Natural killer cell treated with Interleukin-12 subunit alpha and Interleukin-12 subunit beta and Interleukin-15 and Interleukin-18, amount 100 ng/mL, for 72 hours (primary cell): ENCODE measurements around the gene ACTN1. TPM values are rescaled to one million over a fixed set of nuclear protein-coding genes. Genes with fewer than 3 reads are reported as not detected.
"Not testable (repeated sequence)": the region's sequence is repeated elsewhere in the genome, so short reads cannot be mapped to it uniquely, and the experiment has no call there.

Source experiments
- ATAC-seq, 2 donors: fragments of 150-1000 bp; cut with Tn5 transposase in 1 of 2; sonication (Bioruptor Pico), chemical (Tn5 transposase) in 1 of 2; 2 replicates each; pipeline ENCODE4 v1.10.0; 2021
- DNase-seq: peaks from one replicate; pipeline ENCODE4 v3.0.0; 2022; ENCODE audit warnings: low spot score
- H3K27ac Mint-ChIP-seq, 2 donors: 1 replicate in 1 of 2; 2 replicates in 1 of 2; pipeline ENCODE4 v1.8.0; 2022; ENCODE audit warnings: mixed read lengths in 2 of 2, mild to moderate bottlenecking in 1 of 2, moderate library complexity in 1 of 2
- H3K27me3 Mint-ChIP-seq, 2 donors: 1 replicate in 1 of 2; 2 replicates in 1 of 2; pipeline ENCODE4 v1.8.0; 2022; ENCODE audit warnings: mixed read lengths in 2 of 2
- H3K36me3 Mint-ChIP-seq: one replicate; pipeline ENCODE4 v1.8.0; 2022; ENCODE audit warnings: mixed read lengths
- H3K4me1 Mint-ChIP-seq, 2 donors: 1 replicate in 1 of 2; 2 replicates in 1 of 2; pipeline ENCODE4 v1.8.0; 2022; ENCODE audit warnings: low read depth in 2 of 2, mixed read lengths in 2 of 2, mild to moderate bottlenecking in 1 of 2
- H3K4me3 Mint-ChIP-seq: one replicate; pipeline ENCODE4 v1.8.0; 2022; ENCODE audit warnings: mixed read lengths
- H3K9me3 Mint-ChIP-seq: 2 replicates; pipeline ENCODE4 v1.8.0; 2022; ENCODE audit warnings: mixed read lengths
- total RNA-seq, 2 donors: library from RNA; stranded (reverse); gene quantifications; one replicate each; pipeline ENCODE4 v1.2.3, GENCODE V29; 2022

ACTN1 gene
- total RNA-seq, 2 donors from 2014 or later: 40.1 to 124 TPM

DNA sequence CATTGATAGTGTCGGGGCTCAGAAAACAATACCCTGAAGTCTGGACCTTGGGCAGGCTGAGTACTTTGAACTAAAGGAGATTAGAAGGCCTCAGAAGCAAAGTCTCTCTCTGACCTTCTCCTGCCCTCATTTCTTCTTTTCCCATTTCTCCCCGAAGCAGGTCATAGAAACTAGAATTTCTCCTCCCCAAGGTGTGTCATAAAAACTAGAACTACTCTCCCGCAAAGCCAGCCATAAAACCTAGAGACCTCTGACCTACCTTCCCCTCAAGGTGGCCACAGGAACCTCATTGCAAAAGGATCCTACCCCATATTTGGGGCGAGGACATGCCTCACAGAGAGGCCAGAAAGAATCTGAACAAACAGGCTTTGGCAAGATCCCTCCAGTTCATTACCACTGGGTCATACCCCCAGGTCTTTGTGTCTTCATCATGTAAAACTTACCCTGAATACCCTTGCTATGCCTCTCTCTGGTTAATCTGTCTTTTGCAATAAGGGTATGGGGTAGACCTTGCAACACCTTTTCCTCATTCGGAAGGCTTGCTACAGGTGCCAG, 121.5 kb downstream of the ACTN1 start:
- ATAC-seq: no peak
- no peak for DNase-seq
- H3K27me3 Mint-ChIP-seq: no peaks in the 10 kb centered on the region

DNA sequence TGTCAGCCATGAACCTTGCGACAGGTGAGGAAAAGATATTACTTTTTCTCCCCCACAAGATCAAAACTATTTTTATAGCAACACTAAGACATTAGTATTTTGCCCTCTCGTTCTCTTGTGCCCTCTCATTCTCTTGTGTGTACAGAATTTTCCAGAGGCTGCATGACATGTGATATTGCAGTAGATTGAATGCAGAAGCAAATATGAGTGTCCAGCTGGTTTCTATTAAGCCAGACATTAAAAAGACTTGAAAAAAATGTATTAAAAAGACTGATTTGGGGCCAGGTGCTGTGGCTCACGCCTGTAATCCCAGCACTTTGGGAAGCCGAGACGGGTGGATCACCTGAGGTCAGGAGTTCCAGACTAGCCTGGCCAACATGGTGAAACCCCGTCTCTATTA, 122.5 kb downstream of the ACTN1 start:
- Mint-ChIP-seq H3K4me3 (no peak overlapping the region), H3K36me3 (no peaks in the 10 kb centered on the region), H3K4me1 (peaks cover 14 to 18% of the 10 kb centered on the region in 2 donors), H3K27me3 (no peaks in the 10 kb centered on the region), H3K27ac (no peak overlapping the region), H3K9me3 (no peaks in the 10 kb centered on the region)
- ATAC-seq: no peak
- DNase-seq: no peak

More for the DNA sequence above, 121.5 kb downstream of the ACTN1 start:
- Mint-ChIP-seq H3K27ac (no peak overlapping the region), H3K36me3 (no peaks in the 10 kb centered on the region), H3K4me3 (no peak overlapping the region), H3K4me1 (peaks cover 14 to 18% of the 10 kb centered on the region in 2 donors), H3K9me3 (no peaks in the 10 kb centered on the region)

DNA sequence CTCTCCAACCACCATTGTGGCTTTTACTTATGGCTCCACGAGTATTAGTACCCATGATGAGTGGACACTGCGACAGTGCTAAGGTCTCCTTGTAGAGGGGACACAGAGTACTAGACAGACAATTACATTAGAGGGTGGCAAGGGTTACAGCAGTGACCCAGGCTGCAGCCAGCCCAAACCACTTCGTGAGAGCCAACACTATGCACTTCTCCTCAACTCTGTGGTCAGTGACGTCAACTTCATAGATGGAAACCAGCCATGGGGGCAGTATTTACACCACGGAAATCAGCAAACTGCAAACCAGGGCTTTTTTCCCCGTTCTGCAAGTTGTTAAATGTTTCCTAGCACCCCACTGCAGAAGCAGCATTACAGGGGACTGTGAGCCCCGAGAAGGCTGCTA, 124.7 kb downstream of the ACTN1 start:
- ATAC-seq (peak; percentile 82 to 88), DNase-seq (peak; percentile 66)
- H3K27me3 Mint-ChIP-seq: no peaks in the 10 kb centered on the region
- H3K4me1 Mint-ChIP-seq: peaks cover 14 to 18% of the 10 kb centered on the region in 2 donors
- H3K9me3 Mint-ChIP-seq: no peaks in the 10 kb centered on the region
- H3K36me3 Mint-ChIP-seq: no peaks in the 10 kb centered on the region
- H3K27ac Mint-ChIP-seq: peak overlapping the region; percentile 44 to 65
- H3K4me3 Mint-ChIP-seq: peak overlapping the region; percentile 71

DNA sequence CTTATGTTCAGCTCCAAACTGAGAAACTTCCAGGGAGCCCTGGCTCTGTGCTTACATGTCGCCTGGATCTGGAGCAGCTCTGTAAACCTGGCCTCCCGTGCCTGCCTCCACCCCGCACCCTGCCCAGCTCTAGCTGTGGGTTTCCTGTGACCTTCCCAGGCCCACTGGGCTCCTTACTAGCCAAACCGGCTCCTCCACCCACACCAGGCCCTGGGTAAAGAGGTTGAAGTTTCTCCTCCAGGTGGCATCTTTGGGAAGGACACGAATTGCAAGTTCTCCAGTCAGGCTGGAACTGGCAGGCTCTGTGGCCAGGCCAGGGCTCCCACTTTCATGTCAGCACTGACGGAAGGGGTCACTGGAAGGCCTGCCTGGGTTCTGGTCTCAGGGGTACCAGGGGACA, 125.4 kb downstream of the ACTN1 start:
- Mint-ChIP-seq H3K36me3 (no peaks in the 10 kb centered on the region), H3K27ac (peak overlapping the region; percentile 44 to 65), H3K4me3 (no peak overlapping the region), H3K4me1 (peaks cover 14 to 18% of the 10 kb centered on the region in 2 donors), H3K27me3 (no peaks in the 10 kb centered on the region), H3K9me3 (no peaks in the 10 kb centered on the region)
- DNase-seq (no peak), ATAC-seq (no peak)

DNA sequence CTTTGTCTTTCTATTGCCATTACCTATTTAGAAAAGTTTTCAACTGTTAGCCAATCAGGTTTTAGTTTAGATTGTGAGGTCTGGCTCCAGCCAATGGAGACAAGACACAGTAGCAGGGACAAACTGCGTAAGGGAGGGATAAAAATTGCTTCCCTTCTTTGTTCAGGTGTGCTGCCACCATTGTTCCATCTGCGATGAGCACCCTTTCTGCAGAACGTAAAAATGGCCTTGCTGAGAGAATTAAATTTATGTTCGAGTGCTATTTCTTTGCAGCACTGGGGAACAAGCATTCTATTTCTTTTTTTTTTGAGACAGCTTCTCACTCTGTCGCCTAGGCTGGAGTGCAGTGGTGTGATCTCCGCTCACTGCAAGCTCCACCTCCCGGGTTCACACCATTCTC, 126.6 kb downstream of the ACTN1 start:
- not testable (repeated sequence) for H3K36me3 Mint-ChIP-seq, DNase-seq, H3K4me3 Mint-ChIP-seq, H3K27ac Mint-ChIP-seq, H3K27me3 Mint-ChIP-seq, H3K9me3 Mint-ChIP-seq, ATAC-seq
- H3K4me1 Mint-ChIP-seq: peaks cover 14 to 18% of the 10 kb centered on the region in 2 donors

DNA sequence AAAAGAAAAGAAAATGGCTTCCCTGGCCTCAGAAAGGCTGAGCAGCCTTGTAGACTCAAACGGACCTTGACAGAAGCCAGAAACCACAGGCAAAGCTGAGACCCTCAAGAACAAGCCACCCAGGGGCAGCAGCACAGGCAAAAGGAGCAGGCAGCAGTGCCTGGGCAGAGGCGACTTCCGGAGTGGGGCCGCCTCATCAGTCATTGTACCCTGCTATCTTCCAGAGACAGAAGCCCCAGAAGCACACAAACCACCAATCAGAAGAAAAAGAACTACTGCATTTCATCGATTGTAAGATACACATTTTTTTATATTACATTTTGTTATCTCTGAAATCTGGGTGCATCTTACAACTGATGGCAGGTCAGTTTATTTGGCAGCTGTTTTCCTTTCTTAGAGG, 128.0 kb downstream of the ACTN1 start:
- Mint-ChIP-seq H3K27me3 (no peaks in the 10 kb centered on the region), H3K27ac (no peak overlapping the region), H3K9me3 (no peaks in the 10 kb centered on the region), H3K4me3 (no peak overlapping the region), H3K4me1 (peaks cover 13 to 14% of the 10 kb centered on the region in 2 donors), H3K36me3 (no peaks in the 10 kb centered on the region)
- DNase-seq (no peak), ATAC-seq (no peak)

DNA sequence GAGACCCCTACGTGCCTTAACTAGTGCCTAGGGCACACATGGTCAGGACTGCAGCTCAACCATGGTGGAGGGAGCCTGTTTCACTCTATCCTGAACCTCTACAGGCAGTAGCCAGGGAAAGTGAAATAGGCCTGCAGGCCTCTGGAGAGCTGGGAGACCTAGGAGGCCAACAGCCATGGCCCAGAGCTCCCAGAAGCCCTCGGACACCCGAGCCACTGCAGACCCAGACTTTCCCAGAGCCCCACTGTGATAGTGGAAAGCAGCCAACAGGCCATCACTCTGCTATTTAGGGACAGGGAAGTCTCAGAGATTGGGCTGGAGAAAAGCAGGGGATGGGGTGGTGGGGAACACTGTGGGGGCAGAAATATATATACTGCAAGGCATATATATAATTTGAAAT, 129.7 kb downstream of the ACTN1 start:
- no peaks in the 10 kb centered on the region for H3K36me3 Mint-ChIP-seq
- no peak overlapping the region for H3K4me3 Mint-ChIP-seq
- ATAC-seq (no peak), DNase-seq (no peak)
- H3K27ac Mint-ChIP-seq: no peak overlapping the region
- H3K4me1 Mint-ChIP-seq: peaks cover 8 to 9% of the 10 kb centered on the region in 2 donors
- no peaks in the 10 kb centered on the region for H3K27me3 Mint-ChIP-seq
- no peaks in the 10 kb centered on the region for H3K9me3 Mint-ChIP-seq

DNA sequence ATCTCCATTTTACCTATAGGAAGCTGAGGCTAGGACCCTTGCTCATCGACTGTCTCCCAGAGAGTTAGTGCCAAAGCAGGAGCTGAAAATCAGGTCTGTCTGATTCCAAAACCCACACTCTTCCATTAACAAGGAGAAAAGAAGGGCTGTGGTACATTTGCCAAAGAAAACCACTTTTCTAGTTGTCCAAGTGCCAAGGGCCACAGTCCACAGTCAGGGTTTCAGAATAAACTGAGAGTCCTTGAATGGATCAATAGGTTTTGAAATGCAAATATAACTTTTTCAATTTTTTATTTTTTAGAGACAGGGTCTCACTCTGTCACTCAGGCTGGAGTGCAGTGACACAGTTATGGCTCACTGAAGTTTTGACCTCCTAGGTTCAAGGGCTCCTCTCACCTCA, 130.8 kb downstream of the ACTN1 start:
- Mint-ChIP-seq H3K4me3 (no peak overlapping the region), H3K4me1 (peaks cover 14 to 16% of the 10 kb centered on the region in 2 donors), H3K9me3 (no peaks in the 10 kb centered on the region), H3K27me3 (no peaks in the 10 kb centered on the region), H3K36me3 (no peaks in the 10 kb centered on the region), H3K27ac (no peak overlapping the region)
- DNase-seq: no peak
- ATAC-seq: no peak

DNA sequence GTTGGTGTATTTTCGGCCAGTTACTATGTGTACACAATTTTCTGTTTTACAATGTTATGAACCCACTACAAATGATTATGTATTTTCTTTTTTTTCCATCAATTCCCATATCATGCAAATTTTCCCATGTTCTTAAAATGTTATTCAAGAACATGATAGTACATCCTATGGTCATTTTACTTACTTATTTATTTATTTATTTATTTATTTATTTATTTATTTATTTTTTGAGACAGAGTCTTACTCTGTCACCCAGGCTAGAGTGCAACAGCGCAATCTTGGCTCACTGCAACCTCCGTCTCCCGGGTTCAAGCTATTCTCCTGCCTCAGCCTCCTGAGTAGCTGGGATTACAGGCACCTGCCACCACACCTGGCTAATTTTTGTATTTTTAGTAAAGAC, 131.5 kb downstream of the ACTN1 start:
- H3K9me3 Mint-ChIP-seq, H3K27ac Mint-ChIP-seq, ATAC-seq, H3K4me3 Mint-ChIP-seq, H3K27me3 Mint-ChIP-seq, DNase-seq, H3K36me3 Mint-ChIP-seq: not testable (repeated sequence)
- peaks cover 20 to 21% of the 10 kb centered on the region in 2 donors for H3K4me1 Mint-ChIP-seq

DNA sequence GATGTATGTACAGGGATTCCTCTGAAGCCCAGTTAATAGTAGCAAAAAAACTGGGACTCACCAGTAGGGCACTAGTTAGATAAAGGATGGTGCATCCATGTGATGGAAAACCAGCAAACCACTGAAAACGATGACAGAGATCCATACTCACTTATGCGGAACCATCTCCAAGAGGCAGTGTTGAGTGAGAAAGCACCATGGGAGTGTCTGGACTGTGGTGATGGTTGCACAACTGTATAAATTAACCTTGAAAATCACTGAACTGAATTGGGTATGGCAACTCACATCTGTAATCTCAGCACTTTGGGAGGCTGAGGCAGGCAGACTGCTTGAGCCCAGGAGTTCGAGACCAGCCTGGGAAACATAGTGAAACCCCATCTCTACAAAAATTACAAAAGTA, 132.6 kb downstream of the ACTN1 start:
- no peak for ATAC-seq
- Mint-ChIP-seq H3K36me3 (no peaks in the 10 kb centered on the region), H3K9me3 (no peaks in the 10 kb centered on the region)

DNA sequence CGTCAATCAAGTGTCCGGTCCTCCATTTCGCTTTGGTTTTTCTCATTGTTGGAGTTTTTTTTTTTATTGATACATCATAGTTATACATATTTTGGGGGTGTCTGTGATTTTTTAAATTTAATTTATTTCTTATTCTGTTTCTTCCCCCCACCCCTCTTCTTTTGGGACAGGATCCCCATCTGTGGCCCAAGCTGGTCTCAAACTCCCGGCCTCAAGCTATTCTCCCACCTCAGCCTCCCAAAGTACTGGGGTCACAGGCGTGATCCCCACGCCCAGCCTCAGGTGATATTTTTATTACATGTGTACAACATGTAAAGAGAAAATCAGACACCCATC, 134.9 kb downstream of the ACTN1 start:
- H3K36me3 Mint-ChIP-seq: no peaks in the 10 kb centered on the region
- H3K9me3 Mint-ChIP-seq: no peaks in the 10 kb centered on the region
- peaks cover 44 to 47% of the 10 kb centered on the region in 2 donors for H3K4me1 Mint-ChIP-seq
- ATAC-seq (no peak), DNase-seq (no peak)
- H3K4me3 Mint-ChIP-seq: peak overlapping the region; percentile 67
- H3K27me3 Mint-ChIP-seq: no peaks in the 10 kb centered on the region
- peak overlapping the region in 1 of 2 donors; percentile 3 for H3K27ac Mint-ChIP-seq

More for the DNA sequence above, 132.6 kb downstream of the ACTN1 start:
- Mint-ChIP-seq H3K27ac (no peak overlapping the region), H3K4me3 (no peak overlapping the region), H3K27me3 (no peaks in the 10 kb centered on the region), H3K4me1 (peaks cover 30% of the 10 kb centered on the region in 2 donors)
- no peak for DNase-seq

DNA sequence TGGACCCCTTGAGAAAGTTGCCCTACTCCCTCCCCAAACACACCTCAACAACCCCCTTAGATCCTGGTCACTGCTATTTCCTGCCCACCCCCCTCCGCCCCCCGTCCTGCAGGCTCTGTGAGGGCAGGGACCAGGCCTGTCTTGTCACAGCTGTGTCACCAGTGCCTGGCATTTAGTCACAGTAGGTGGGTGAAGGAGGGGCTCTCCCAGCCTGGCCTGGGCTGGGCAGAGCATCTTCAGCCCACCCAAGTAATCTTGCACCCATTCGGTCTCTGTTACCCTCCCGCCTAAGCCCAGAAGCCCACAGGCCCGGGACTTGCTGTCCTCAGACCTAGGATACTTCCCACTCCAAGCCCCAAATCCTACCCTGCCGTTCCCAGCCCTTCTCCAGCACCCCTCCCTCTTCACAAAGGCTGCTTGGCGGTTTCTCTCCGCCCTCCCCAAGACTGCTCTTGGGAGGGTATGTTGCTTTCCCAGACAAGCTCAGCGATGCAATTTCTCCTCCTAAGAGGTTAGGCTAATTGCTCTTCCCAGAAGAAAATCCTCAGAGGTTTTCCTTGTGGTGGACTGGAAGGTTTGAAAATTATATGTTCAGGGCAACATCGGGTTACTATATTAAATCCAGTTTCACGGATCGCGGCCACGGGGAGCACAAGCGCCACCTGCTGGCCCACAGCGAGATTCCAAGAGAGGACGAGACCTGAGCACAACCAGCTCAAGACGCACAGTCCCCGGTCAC, 135.5 kb downstream of the ACTN1 start:
- H3K4me3 Mint-ChIP-seq: peak overlapping the region; percentile 67
- H3K4me1 Mint-ChIP-seq: peaks cover 47% of the 10 kb centered on the region in 2 donors
- H3K27me3 Mint-ChIP-seq: no peaks in the 10 kb centered on the region
- H3K9me3 Mint-ChIP-seq: no peaks in the 10 kb centered on the region
- peak overlapping the region in 1 of 2 donors; percentile 3 for H3K27ac Mint-ChIP-seq
- DNase-seq (peak; percentile 73), ATAC-seq (peak; percentile 75 to 78)
- no peaks in the 10 kb centered on the region for H3K36me3 Mint-ChIP-seq

DNA sequence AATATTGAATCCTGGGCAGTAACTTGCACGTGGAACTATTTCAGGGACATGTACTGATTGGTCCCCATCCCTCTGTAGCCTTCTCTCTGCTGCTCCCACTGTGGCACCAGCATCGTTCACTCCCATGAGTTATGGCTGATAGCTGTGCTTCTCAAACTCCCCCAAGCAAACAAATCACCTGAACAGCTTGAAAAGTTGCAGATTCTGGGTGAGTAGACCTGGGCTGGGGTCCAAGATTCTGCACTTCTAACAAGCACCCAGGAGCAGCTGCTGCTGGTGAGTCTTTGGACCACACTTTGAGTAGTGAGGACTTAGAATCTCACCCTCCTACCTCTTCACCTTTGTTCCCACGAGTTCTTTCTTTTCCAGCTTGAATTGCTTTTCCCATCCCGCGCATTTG, 136.8 kb downstream of the ACTN1 start:
- no peak for ATAC-seq
- Mint-ChIP-seq H3K36me3 (no peaks in the 10 kb centered on the region), H3K4me3 (no peak overlapping the region), H3K27me3 (no peaks in the 10 kb centered on the region), H3K4me1 (peaks cover 47% of the 10 kb centered on the region in 2 donors), H3K27ac (peak overlapping the region; percentile 3 to 12), H3K9me3 (no peaks in the 10 kb centered on the region)
- no peak for DNase-seq

DNA sequence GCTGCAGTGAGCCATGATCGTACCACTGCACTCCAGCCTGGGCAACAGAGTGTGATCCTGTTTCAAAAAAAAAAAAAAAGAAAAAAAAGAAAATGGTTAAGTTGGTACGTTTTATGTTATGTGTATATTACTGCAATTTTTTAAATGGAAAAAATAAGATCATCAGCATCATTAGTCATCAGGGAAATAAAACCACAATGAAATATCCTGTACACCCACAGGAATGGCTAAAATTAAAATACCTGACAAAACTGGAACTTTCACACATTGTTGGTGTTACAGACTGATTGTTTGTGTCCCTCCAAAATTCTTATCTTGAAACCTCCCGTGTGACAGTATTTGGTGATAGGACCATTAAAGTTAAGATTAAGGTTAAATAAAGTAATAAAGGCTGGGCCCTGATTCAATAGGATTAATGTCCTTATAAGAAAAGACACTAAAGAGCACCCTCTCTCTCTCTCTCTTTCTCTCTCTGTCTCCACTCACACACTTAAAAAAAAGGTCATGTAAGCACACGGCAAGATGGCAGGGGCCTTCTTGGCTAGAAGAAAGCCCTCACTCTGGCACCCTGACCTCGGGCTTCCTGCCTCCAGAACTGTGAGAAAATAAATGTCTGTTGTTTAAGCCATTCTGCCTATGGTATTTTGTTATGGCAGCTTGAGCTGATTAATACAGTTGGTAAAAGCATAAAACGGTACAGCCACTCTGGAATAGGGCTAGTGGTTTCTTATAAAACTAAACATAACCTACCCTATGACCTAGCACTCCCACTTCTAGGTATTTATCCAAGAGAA, 137.9 kb downstream of the ACTN1 start:
- H3K4me1 Mint-ChIP-seq: peaks cover 48 to 50% of the 10 kb centered on the region in 2 donors
- ATAC-seq (peak in 1 of 2 donors; percentile 53), DNase-seq (no peak)
- peak overlapping the region; percentile 88 to 95 for H3K27ac Mint-ChIP-seq
- peak overlapping the region; percentile 70 for H3K4me3 Mint-ChIP-seq
- peaks cover 6% of the 10 kb centered on the region for H3K36me3 Mint-ChIP-seq
- peaks cover under 1% of the 10 kb centered on the region for H3K9me3 Mint-ChIP-seq
- H3K27me3 Mint-ChIP-seq: no peaks in the 10 kb centered on the region
